ENCODE measurements around the gene GCKR.

DNA sequence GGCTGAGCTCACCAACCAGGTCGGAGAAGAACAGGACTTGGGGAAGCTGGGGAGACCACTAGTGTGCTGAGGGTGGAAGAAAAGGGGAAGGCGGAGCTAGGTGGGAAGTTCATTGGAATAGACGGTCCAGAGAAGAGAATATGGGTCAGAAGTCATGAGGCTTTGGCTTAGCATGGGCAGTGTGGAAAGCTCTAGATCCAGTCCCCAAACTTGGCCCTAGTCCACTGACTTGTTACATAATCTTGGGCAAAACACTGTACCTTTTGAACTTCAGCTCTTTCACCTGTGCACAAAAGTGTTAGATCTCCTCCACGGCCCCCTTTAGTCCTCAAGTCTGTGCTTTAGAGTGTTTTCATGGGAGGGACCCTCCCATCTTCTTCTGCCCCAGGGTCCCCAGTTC is 10.7 kb downstream of the GCKR start:
- TF ChIP-seq POLR2AphosphoS5 (IDR thresholded peaks at IDR 0.05) (no peak), SMC3 (conservative IDR thresholded peaks at IDR 0.05; ENCODE audit: poor library complexity) (no peak)
